LHCN-M2 (cell line): ENCODE measurements around the gene EPS8. TPM values are rescaled to one million over a fixed set of nuclear protein-coding genes. Genes with fewer than 3 reads are reported as not detected.

Experiments
- total RNA-seq: library from RNA; depleted of rRNA; stranded (reverse); fragments of >200 nt; gene quantifications from 2 replicates; pipeline ENCODE4 v1.2.3, GENCODE V29; 2014; rRNA removed

EPS8 gene
- total RNA-seq, 1 experiment from 2014 or later, result 193 TPM

Other genes starting within 250 kb of the EPS8 start
- 106 and 135 TPM in 2 replicates for gene STRAP, start 93.0 kb upstream of the EPS8 start, total RNA-seq
- gene DERA, start 121.9 kb upstream of the EPS8 start, total RNA-seq, result 93.8 and 99.7 TPM in 2 replicates